Measurements from ENCODE around the gene RERE.

DNA sequence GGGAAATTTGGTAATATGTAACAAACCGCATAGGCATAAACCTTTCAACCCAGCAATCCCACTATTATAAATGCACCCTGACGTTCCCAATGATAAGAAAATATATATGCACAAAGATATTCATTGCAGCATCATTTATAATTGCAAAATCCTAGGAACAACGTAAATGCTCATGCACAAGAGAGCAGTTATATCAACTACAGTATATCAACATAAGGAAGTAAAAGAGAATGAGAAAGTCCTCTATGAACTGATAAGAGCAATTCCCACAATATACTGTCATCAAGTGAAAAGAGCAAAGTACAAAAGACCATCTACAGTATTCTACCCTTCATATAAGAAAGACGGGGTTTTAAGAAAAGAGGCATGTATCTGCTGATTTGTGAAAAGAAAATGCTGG lies 269.6 kb downstream of the RERE start:
- TF ChIP-seq, protein P1, sequence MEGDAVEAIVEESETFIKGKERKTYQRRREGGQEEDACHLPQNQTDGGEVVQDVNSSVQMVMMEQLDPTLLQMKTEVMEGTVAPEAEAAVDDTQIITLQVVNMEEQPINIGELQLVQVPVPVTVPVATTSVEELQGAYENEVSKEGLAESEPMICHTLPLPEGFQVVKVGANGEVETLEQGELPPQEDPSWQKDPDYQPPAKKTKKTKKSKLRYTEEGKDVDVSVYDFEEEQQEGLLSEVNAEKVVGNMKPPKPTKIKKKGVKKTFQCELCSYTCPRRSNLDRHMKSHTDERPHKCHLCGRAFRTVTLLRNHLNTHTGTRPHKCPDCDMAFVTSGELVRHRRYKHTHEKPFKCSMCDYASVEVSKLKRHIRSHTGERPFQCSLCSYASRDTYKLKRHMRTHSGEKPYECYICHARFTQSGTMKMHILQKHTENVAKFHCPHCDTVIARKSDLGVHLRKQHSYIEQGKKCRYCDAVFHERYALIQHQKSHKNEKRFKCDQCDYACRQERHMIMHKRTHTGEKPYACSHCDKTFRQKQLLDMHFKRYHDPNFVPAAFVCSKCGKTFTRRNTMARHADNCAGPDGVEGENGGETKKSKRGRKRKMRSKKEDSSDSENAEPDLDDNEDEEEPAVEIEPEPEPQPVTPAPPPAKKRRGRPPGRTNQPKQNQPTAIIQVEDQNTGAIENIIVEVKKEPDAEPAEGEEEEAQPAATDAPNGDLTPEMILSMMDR (IDR thresholded peaks at IDR 0.05; ENCODE audit: borderline replicate concordance, extremely low read depth, low read length, poor library complexity, severe bottlenecking): no peak
- TF ChIP-seq EZH2 (IDR thresholded peaks at IDR 0.05; ENCODE audit: borderline replicate concordance, low read depth, low read length, severe bottlenecking): no peak
